Activated effector memory CD4-positive, alpha-beta T cell treated with Interleukin-2 at 50 U/mL for 16 hours (primary cell): Measurements from ENCODE around the gene ACTR8.

Source experiments
- DNase-seq: peaks from one replicate; pipeline ENCODE4 v3.0.0-alpha.2; 2020

Gene ACTR8

GRCh38 chr3:53863145-53863544, 18.8 kb downstream of the ACTR8 start:
- DNase-seq, result no peak

GRCh38 chr3:53862241-53862640, 19.7 kb downstream of the ACTR8 start:
- no peak for DNase-seq

- no peak for DNase-seq
These were observed 21.8 kb downstream of the ACTR8 start for GRCh38 chr3:53860196-53860595.

- no peak for DNase-seq
These were observed 22.8 kb downstream of the ACTR8 start for GRCh38 chr3:53859178-53859577.

- DNase-seq, result no peak
These were observed 23.7 kb downstream of the ACTR8 start for GRCh38 chr3:53858096-53858741.

GRCh38 chr3:53856964-53857363, 25.0 kb downstream of the ACTR8 start:
- no peak for DNase-seq

- no peak for DNase-seq
These were observed 31.1 kb downstream of the ACTR8 start for GRCh38 chr3:53850895-53851294.

GRCh38 chr3:53849916-53850315, 32.0 kb downstream of the ACTR8 start:
- no peak for DNase-seq

- no peak for DNase-seq
These were observed 35.1 kb downstream of the ACTR8 start for GRCh38 chr3:53846851-53847155.

GRCh38 chr3:53846134-53846850, 35.7 kb downstream of the ACTR8 start, which contains the start of the genes CHDH and IL17RB:
Gene CHDH (minus strand): TSS chr3:53846419. CDS start chr3:53824008, 22,411 bp downstream.
Gene IL17RB (plus strand): TSS chr3:53846568. CDS start chr3:53846589, 21 bp downstream.
- DNase-seq, result no peak

- no peak for DNase-seq
These were observed 36.1 kb downstream of the ACTR8 start for GRCh38 chr3:53845881-53846133.

GRCh38 chr3:53845103-53845880, 36.7 kb downstream of the ACTR8 start:
- no peak for DNase-seq

GRCh38 chr3:53844262-53845102, 37.5 kb downstream of the ACTR8 start:
- no peak for DNase-seq

- no peak for DNase-seq
These were observed 38.5 kb downstream of the ACTR8 start for GRCh38 chr3:53843195-53844177.

- DNase-seq, result no peak
These were observed 39.3 kb downstream of the ACTR8 start for GRCh38 chr3:53842436-53843194.

GRCh38 chr3:53841296-53841695, 40.7 kb downstream of the ACTR8 start:
- no peak for DNase-seq

- no peak for DNase-seq
These were observed 44.6 kb downstream of the ACTR8 start for GRCh38 chr3:53837331-53837730.

- no peak for DNase-seq
These were observed 45.7 kb downstream of the ACTR8 start for GRCh38 chr3:53836084-53836872.

- DNase-seq, result no peak
These were observed 46.7 kb downstream of the ACTR8 start for GRCh38 chr3:53835257-53835656.

GRCh38 chr3:53834429-53835095, 47.4 kb downstream of the ACTR8 start:
- DNase-seq, result no peak
